Stimulated activated naive CD8-positive, alpha-beta T cell treated with anti-CD3 and anti-CD28 coated beads, Interleukin-15, Interleukin-2, amounts not matched to agents 100 ng/mL and 50 ng/mL, for 24 hours (primary cell): Measurements from ENCODE around the gene SAPCD2.
"Not testable (repeated sequence)": the region's sequence is repeated elsewhere in the genome, so short reads cannot be mapped to it uniquely, and the experiment has no call there.

ENCODE experiments used
- H3K27ac Mint-ChIP-seq: one replicate; pipeline ENCODE4 v1.8.0; 2021; ENCODE audit warnings: mild to moderate bottlenecking, mixed read lengths
- H3K27me3 Mint-ChIP-seq: one replicate; pipeline ENCODE4 v1.8.0; 2021; ENCODE audit warnings: mixed read lengths
- H3K36me3 Mint-ChIP-seq: one replicate; pipeline ENCODE4 v1.8.0; 2021; ENCODE audit warnings: low read depth, mixed read lengths
- H3K4me1 Mint-ChIP-seq: one replicate; pipeline ENCODE4 v1.8.0; 2021; ENCODE audit warnings: low read depth, mixed read lengths
- H3K4me3 Mint-ChIP-seq: one replicate; pipeline ENCODE4 v1.8.0; 2021; ENCODE audit warnings: mild to moderate bottlenecking, mixed read lengths
- H3K9me3 Mint-ChIP-seq: one replicate; pipeline ENCODE4 v1.8.0; 2021; ENCODE audit warnings: mixed read lengths

The SAPCD2 gene

DNA sequence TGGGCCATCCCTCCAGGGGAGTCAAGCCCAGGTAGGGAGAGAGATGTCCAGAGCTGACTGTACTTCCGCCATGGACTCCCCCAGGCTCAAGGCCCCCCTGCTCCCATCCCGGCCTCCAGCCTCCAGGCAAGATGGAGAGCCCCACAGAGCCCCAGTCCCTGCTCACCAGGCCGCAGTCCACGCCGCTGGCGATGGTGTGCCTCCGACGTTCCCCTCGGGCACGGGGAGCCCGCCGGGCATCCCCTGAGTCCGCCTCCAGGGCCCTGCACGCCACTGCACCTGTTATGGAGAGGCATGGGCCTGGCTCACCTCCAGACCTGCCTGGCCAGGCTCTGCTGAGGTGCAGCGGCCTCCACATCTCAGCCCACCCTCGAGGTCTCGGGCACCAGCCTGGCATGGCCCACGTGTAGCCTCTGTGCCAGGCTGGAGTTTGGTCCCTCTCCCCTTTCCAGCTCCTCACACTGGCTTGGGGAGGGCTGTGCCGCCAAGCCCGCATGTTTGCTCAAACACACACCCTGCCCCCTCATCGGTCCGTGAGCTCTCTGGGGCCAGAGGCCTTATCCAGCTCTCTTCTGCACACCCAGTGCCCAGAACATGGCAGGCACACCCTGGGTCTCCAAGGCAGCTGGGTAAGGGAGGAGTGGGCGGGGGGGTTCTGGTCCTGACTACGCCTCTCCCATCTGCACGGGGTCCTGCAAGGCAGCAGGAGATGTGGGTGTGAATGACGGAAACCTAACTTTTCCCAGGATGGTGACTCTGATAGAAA is 4.1 kb downstream of the SAPCD2 start:
- no peaks in the 10 kb centered on the region for H3K9me3 Mint-ChIP-seq
- H3K36me3 Mint-ChIP-seq, result no peaks in the 10 kb centered on the region
- H3K4me1 Mint-ChIP-seq, result peaks cover 11% of the 10 kb centered on the region
- no peaks in the 10 kb centered on the region for H3K27me3 Mint-ChIP-seq
- no peak overlapping the region for H3K27ac Mint-ChIP-seq
- no peak overlapping the region for H3K4me3 Mint-ChIP-seq

DNA sequence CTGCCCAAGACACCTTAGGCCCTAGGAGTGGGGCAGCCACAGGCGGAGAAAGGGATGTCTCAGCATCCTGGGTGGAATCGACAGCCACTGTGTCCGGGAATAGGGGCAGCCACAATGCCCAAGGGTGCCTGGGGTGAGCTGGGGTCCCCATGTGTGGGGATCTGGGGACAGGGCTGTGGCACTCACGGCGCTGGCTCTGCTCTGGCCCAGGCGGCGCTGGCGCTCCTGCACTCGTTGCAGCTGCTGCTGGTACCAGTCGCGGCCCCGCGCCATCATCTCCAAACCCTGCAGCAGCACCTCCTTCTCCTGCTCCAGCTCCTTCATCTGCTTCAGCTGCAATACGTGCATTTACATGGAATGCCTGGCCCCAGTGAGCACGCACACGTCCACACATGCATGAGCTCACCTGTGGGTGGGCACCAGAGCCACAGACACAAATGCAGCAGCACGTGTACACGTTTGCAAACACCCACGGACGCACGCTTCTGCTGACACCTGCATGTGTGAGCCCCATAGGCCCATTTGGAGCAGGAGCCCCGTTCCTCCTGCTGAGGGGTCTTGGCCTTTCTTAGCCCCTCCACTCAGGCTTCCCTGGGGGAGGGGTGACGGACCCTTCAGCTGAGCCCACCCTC is 4.9 kb downstream of the SAPCD2 start:
- Mint-ChIP-seq H3K36me3 (no peaks in the 10 kb centered on the region), H3K9me3 (no peaks in the 10 kb centered on the region), H3K4me3 (no peak overlapping the region)

DNA sequence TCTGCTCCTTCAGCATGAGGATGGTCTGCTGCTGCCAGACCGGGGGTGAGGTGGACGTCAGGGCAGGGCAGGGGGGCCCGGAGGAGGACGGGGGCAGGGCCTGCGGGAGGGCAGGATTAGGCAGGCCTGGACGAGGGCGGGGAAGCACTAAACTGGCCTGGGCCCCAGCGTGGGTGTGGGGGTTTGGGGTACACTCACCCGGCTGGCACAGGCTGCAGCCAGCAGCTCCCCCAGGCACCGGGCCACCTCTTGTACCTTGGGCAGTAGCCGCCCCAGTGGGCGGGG is 5.5 kb downstream of the SAPCD2 start:
- peaks cover 5% of the 10 kb centered on the region for H3K4me1 Mint-ChIP-seq
- H3K36me3 Mint-ChIP-seq, result no peaks in the 10 kb centered on the region
- no peak overlapping the region for H3K4me3 Mint-ChIP-seq
- H3K9me3 Mint-ChIP-seq, result no peaks in the 10 kb centered on the region
- H3K27me3 Mint-ChIP-seq, result no peaks in the 10 kb centered on the region
- no peak overlapping the region for H3K27ac Mint-ChIP-seq

More for the DNA sequence above, 4.9 kb downstream of the SAPCD2 start:
- H3K27me3 Mint-ChIP-seq, result no peaks in the 10 kb centered on the region
- H3K27ac Mint-ChIP-seq, result no peak overlapping the region
- H3K4me1 Mint-ChIP-seq, result peaks cover 5% of the 10 kb centered on the region

DNA sequence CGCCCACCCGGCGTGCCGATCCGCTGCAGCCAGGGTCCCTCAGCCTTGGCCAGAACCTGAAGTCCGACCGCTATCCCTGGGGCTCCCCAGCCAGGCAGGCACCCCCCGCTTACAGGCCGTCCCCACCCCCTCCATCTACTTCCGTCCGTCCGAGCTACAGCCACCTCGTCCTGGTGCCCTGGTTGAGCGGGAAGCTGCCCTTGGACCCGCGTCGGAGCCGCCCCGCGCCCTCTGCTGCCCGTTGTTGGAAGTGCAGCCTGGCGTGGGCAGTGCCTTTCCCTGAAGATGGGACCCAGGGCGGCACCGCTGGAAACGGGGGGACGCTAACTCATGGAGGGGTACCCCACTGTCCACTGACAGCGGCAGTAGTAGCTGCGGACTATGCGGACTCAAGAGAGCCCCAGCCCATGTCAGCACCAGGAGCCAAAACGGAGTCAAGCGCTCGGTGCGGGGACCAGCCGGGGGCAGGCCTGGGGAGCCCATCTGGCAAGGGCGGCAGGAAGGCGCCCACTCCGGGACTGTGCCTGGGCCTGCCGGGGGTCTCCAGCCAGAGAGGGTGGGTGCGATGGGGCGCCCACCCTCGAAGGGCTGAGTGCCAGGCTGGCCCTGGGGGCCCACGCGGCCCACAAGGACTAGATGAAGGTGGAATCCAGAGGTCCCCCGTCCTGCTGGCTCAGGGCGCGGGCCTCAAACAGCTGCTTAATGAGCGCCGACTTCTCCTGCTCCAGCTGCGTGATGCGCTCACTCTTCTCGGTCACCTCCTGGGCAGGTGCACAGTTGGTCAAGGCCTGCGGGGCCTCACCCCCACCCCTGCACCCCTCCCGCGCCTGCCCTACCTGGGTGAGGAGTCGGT is 6.1 kb downstream of the SAPCD2 start:
- no peak overlapping the region for H3K4me3 Mint-ChIP-seq
- no peaks in the 10 kb centered on the region for H3K27me3 Mint-ChIP-seq
- H3K36me3 Mint-ChIP-seq, result no peaks in the 10 kb centered on the region
- H3K27ac Mint-ChIP-seq, result no peak overlapping the region
- H3K9me3 Mint-ChIP-seq, result no peaks in the 10 kb centered on the region
- peaks cover 5% of the 10 kb centered on the region for H3K4me1 Mint-ChIP-seq

DNA sequence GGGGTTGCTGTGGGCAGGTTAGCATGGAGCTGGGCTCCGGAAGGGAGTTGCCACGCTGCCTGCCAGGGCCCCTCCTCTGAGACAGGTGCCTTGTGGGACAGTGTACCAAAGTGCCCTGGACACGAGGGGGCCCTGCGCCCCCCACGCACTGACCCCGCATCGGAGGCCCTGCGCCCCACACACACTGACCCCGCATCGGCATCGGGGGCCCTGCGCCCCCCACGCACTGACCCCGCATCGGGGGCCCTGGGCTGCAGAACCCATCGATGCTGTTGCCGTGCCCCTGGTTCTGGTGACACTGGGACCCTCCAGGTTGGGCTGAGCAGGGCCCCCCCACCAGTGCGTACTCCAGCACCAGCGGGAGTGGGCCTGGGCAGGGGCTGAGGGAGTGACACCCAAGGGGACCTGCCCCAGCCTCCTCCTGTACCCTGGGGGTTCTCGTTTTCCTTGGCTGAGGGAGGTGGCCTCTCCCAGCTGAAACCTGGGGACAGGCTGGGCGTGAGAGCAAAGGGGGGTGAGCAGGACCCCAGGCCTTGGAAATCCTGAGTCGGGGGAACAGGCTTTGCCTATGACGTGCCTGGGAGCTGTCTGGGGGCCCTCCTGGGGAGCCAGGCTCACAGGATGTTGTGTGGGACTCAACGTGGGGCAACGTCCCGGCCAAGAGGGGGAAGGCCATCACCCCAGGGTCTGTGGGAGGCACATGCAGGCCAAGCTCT is 6.9 kb downstream of the SAPCD2 start:
- H3K9me3 Mint-ChIP-seq, result no peaks in the 10 kb centered on the region
- H3K27ac Mint-ChIP-seq, result no peak overlapping the region
- H3K4me1 Mint-ChIP-seq, result peaks cover 5% of the 10 kb centered on the region
- H3K4me3 Mint-ChIP-seq, result no peak overlapping the region
- no peaks in the 10 kb centered on the region for H3K36me3 Mint-ChIP-seq
- no peaks in the 10 kb centered on the region for H3K27me3 Mint-ChIP-seq

DNA sequence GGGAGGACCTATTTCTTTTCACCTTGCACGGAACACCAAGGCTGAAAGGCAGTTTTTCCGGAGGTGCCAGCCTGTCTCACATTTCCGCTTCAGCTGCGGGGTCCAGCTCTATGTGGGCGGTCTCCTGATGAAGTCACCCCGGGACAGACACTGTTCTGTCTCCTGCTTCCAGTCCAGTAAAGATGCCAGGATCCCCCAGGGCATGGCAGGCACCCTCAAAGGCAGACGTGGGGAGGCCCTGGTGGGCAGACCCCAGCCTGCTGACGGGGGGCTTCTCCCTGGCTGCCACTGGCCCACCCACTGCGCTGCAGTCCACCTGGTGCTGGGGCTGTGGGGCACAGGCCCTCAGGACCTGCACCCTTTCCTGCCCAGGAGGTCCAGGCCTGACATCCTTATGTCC is 7.6 kb downstream of the SAPCD2 start:
- H3K9me3 Mint-ChIP-seq, H3K36me3 Mint-ChIP-seq, H3K27me3 Mint-ChIP-seq, H3K4me3 Mint-ChIP-seq, H3K27ac Mint-ChIP-seq, H3K4me1 Mint-ChIP-seq: not testable (repeated sequence)

DNA sequence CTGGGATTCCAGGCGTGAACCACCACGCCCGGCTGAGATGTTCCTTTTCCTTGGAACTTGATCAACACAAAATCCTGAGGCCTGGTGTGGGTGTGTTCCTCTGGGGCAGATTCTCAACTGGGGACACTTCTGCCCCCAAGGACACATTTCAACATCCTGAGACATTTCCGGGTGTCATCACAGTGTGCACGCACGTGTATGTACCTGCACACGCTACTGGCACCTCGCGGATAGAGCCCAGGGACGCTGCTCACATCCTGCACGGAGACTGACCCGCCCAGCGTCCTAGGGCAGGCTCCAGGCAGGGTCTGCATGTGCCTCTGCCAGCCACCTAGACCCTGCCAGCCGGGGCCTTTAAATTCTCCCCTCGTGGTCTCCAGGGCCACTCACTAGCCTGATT is 8.0 kb downstream of the SAPCD2 start:
- H3K4me3 Mint-ChIP-seq, result no peak overlapping the region
- no peaks in the 10 kb centered on the region for H3K36me3 Mint-ChIP-seq
- no peaks in the 10 kb centered on the region for H3K27me3 Mint-ChIP-seq
- H3K4me1 Mint-ChIP-seq, result no peaks in the 10 kb centered on the region
- no peak overlapping the region for H3K27ac Mint-ChIP-seq
- H3K9me3 Mint-ChIP-seq, result no peaks in the 10 kb centered on the region

DNA sequence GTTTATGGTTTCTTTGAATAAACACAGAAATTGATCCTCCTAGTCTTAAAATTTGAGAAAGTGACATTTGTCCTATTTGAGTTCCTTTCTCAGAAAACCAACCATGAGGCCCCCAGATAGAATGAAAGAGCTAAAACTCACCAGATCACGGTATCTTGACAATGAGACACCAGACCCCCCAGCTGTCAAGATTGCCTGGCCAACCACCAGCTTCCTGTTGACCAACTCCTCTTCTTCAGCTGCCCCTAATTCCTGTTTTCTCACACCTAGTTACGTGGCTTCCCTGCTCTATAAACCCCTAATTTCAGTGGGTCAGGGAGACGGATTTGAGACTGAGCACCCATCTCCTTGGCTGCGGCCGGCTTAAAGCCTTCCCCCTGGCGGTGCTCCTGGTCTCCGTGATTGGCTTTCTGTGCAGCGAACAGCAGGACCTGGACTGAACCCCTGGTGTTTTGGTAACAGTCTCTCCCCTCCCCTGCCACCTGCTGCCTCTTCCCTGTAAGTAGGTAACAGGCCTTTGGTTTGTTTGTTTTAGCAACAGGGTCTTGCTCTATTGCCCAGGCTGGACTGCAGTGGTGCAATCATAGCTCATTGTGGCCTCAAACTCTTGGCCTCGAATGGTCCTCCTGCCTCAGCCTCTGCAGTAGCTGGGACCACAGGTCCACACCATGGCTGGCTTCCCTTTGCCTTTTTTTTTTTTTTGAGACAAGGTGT is 11.7 kb downstream of the SAPCD2 start:
- Mint-ChIP-seq H3K4me1 (no peaks in the 10 kb centered on the region), H3K27me3 (no peaks in the 10 kb centered on the region), H3K36me3 (no peaks in the 10 kb centered on the region), H3K9me3 (no peaks in the 10 kb centered on the region), H3K27ac (no peak overlapping the region), H3K4me3 (no peak overlapping the region)

DNA sequence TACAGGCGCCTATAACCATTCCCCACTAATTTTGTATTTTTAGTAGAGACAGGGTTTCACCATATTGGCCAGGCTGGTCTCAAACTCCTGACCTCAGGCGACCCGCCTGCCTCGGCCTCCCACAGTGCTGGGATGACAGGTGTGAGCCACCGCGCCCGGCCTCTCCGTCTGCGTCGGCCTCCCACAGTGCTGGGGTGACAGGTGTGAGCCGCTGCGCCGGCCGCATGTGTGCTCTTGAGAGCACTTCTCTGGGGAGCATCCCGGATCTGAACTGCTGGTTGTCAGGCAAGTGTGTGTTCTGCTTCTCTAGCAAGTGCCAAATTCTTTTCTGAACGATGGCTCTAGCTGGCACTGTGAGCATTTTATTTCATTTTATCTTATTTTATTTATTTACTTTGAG is 12.8 kb downstream of the SAPCD2 start:
- Mint-ChIP-seq H3K4me3 (no peak overlapping the region), H3K27ac (no peak overlapping the region), H3K27me3 (peaks cover 3% of the 10 kb centered on the region), H3K4me1 (no peaks in the 10 kb centered on the region), H3K36me3 (no peaks in the 10 kb centered on the region), H3K9me3 (no peaks in the 10 kb centered on the region)

DNA sequence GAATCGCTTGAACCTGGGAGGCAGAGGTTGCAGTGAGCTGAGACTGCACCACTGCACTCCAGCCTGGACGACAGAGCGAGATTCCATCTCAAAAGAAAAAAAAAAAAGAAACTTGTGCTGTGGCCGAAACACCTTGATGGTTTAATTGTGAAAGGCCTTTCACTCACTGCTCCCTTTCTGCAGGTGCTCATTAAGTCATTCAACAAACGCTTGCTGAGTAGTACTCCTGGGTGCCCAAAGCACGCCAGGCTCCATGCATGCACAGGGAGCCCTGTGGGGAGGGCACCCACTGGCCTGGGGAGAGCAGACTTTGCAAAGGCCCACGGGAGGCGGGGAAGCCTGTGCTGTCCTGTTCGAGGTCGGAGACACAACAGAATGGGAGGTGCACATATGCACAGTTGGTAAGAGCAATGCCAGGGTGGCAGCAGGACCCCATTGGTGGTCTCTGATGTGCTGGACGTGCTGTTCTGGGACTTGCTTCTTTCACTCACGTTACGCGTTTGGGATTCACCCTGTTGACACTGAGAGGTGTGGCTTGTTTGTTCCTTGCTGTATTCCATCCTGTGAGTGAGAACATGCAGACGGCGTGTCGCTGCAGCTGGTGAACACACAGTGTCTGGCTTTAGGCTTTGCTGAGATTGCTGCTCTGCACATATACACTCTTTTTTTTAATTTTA is 13.5 kb downstream of the SAPCD2 start:
- H3K4me3 Mint-ChIP-seq, result no peak overlapping the region
- H3K4me1 Mint-ChIP-seq, result no peaks in the 10 kb centered on the region
- H3K9me3 Mint-ChIP-seq, result no peaks in the 10 kb centered on the region
- no peak overlapping the region for H3K27ac Mint-ChIP-seq
- H3K36me3 Mint-ChIP-seq, result no peaks in the 10 kb centered on the region
- peaks cover 6% of the 10 kb centered on the region for H3K27me3 Mint-ChIP-seq

DNA sequence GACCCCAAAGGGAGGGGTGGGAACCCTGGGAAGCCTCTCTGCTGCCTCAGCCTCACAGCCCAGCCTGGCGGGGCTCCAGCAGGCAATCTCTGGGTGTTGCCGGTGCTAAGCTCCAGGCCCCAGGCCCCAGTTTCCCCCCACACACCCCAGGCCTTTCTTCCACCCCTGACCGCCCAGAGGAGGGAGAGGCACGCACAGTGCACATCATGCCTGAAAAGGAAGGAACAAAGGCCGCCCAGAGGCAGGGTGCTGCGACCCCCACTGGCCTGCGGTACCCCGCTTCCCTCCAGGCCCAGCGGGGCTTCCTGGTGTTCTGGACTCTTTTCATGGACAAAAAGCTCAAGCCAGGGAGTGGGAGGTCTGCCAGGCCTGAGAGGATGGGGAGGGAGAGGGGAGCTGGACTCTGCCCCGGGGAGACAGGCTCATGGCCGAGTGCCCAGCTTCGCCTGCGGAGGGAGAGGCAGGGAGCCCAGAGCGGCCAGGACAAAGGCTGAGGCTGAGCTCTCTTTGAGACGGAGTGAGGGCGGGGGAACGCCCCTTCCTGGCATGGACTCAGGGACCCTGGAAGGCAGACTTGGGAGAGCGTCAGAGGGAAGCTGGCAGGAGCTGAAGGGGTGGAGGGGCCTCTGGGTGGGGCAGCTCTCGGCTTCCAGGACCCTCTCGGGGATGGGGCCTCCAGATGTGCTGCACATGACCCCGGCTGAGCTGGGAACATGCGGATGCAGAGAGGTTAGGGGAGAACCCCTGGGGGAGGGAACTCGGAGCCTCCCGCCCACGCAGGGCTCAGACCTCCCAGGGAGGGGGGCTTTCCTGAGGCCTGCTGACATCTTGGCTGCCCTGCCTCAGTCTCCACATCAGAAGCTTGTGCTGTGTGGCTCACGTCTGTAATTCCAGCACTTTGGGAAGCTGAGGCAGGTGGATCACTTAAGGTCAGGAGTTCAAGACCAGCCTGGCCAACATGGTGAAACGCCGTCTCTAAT is 14.7 kb downstream of the SAPCD2 start:
- H3K36me3 Mint-ChIP-seq, result no peaks in the 10 kb centered on the region
- no peak overlapping the region for H3K4me3 Mint-ChIP-seq
- peaks cover 6% of the 10 kb centered on the region for H3K27me3 Mint-ChIP-seq
- no peaks in the 10 kb centered on the region for H3K9me3 Mint-ChIP-seq
- H3K27ac Mint-ChIP-seq, result no peak overlapping the region
- H3K4me1 Mint-ChIP-seq, result no peaks in the 10 kb centered on the region

DNA sequence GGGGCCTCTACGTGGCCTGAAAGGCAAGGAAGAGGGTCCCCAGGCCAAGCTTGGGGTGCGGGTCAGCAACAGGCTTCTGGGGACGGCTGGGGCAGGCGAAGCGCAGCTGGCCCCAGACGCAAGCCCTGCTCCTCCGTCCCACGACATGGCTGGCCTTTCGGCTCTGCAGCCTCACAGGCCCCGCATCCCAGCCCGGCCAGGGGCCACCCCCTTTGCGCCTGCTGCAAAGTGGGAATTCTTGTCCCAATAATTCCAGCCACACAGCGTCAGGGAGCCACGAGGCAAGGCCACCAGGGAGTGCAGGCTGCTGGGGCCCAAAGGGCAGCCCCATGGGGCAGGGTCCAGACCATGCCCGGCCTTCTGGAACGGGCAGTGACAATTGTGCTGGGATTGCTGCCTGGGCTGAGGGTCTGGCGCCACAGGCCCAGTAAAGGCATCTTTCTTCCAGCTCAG is 15.4 kb downstream of the SAPCD2 start:
- no peaks in the 10 kb centered on the region for H3K9me3 Mint-ChIP-seq
- H3K27ac Mint-ChIP-seq, result no peak overlapping the region
- H3K4me3 Mint-ChIP-seq, result no peak overlapping the region
- peaks cover 11% of the 10 kb centered on the region for H3K27me3 Mint-ChIP-seq
- H3K36me3 Mint-ChIP-seq, result no peaks in the 10 kb centered on the region
- no peaks in the 10 kb centered on the region for H3K4me1 Mint-ChIP-seq
